Measurements from ENCODE around the gene PCSK2.

DNA sequence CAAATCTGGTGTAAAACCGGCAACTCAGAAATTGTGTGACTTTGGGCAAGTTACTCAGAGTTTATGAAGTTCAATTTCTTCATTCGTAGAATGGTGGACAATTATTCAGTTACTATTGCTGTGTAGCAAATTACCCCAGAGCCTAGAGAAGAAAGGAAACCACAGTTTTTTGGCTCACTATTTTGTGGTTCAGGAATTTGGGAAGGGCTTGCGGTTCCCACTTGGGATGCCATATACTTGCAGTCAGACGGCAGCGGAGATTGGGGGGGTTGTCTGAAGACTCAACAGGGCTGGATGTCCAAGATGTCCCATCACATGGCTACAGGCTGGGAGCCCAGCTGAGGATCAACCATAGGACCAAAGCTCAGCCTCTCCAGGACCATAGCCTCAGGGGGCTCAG lies 108.1 kb downstream of the PCSK2 start:
- TF ChIP-seq EZH2 (IDR thresholded peaks at IDR 0.05; ENCODE audit: borderline replicate concordance) = no peak
- TF ChIP-seq, protein P1, sequence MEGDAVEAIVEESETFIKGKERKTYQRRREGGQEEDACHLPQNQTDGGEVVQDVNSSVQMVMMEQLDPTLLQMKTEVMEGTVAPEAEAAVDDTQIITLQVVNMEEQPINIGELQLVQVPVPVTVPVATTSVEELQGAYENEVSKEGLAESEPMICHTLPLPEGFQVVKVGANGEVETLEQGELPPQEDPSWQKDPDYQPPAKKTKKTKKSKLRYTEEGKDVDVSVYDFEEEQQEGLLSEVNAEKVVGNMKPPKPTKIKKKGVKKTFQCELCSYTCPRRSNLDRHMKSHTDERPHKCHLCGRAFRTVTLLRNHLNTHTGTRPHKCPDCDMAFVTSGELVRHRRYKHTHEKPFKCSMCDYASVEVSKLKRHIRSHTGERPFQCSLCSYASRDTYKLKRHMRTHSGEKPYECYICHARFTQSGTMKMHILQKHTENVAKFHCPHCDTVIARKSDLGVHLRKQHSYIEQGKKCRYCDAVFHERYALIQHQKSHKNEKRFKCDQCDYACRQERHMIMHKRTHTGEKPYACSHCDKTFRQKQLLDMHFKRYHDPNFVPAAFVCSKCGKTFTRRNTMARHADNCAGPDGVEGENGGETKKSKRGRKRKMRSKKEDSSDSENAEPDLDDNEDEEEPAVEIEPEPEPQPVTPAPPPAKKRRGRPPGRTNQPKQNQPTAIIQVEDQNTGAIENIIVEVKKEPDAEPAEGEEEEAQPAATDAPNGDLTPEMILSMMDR (IDR thresholded peaks at IDR 0.05; ENCODE audit: poor library complexity) = no peak
